ENCODE data around the gene HHATL. TPM values are rescaled to one million over a fixed set of nuclear protein-coding genes. Genes with fewer than 3 reads are reported as not detected.

The HHATL gene
- total and polyA plus RNA-seq, 2 of the 8 experiments (the other 6 are each of a cell fraction or from before 2014, with no cell fraction given): 0.18 TPM; not detected in 1

DNA sequence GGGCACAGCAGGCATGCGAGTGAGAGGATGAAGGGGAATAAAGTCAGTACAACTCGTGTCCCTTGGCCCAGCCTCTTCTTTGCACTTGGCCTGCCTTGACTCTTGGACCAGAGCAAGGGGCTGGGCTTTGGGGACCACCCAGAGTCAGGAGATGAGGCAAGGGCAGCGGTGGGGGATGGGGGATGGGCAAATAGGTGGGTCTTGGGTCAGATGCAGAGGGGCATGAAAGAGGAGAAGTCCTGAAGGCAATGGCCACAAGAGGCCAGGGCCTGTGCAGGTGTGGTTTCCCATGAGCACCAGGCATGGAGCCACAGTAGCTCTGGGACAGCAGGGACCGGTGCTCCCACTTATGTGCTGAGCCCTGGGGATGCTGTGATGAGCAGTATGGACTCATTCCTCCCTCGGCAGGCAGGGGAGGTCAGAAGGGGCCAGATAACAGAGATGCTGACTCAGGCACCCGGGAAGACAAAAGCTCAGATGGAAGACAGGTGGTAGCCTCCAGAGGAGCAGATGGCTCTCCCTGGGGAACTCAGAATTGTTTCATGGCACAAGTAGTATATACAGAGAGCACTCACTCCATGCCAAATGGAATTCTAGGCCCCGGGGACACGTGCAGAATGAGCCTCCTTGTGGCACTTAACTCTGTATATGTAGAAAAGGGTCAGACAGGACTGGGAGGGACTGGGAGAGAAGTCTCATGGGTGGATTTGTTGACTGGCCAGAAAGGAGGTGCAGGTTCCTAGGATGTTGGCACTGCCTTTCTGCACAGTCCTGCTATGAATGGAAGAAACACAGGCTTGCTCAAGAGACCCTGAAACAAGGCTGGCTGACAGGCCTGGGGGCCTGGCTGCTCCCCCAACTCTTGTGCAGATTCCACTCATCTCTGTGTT lies 34.8 kb downstream of the HHATL start:
- H3K56ac ChIP-seq (replicated peaks; ENCODE audit: insufficient read length, low read depth, low read length): no peak overlapping the region
- no peak overlapping the region for H3K4me2 ChIP-seq (ENCODE audit: insufficient read depth in 1 of 2, low read depth in 2 of 2, low read length in 2 of 2)
- H3K9ac ChIP-seq (replicated peaks in 1 of 4; ENCODE audit: extremely low read depth in 1 of 4, low read depth in 3 of 4, low read length in 3 of 4): no peak overlapping the region
- no peak overlapping the region for H2AFZ ChIP-seq (ENCODE audit: low read length)
- no peaks in the 10 kb centered on the region for H3K23me2 ChIP-seq (ENCODE audit: low read depth, low read length)
- H4K20me1 ChIP-seq (replicated peaks in 1 of 2; ENCODE audit: control insufficient read depth in 1 of 2, insufficient read depth in 2 of 2, low read length in 2 of 2): peaks cover 0 to 2% of the 10 kb centered on the region in 2 experiments
- peaks cover 0 to 2% (median 0%) of the 10 kb centered on the region in 4 experiments; a peak in 2 of 7 replicates for H3K27me3 ChIP-seq (replicated peaks in 1 of 4; ENCODE audit: control insufficient read depth in 3 of 4, extremely low read depth in 1 of 4, insufficient read depth in 3 of 4, low read length in 3 of 4)
- peak overlapping the region; percentile 32 for H3K4ac ChIP-seq (replicated peaks; ENCODE audit: insufficient read length, low read depth, low read length)
- H2BK120ac ChIP-seq (replicated peaks; ENCODE audit: low read depth, low read length): no peak overlapping the region
- no peak overlapping the region for H2BK20ac ChIP-seq (ENCODE audit: low read length)
- peak overlapping the region; percentile 5 for H4K91ac ChIP-seq (replicated peaks; ENCODE audit: insufficient read length, low read length)
- DNase-seq (ENCODE audit: low read depth in 1 of 2, low spot score in 2 of 2): no peak
- H3K79me1 ChIP-seq (ENCODE audit: low read depth, low read length): no peaks in the 10 kb centered on the region
- TF ChIP-seq POLR2A (IDR thresholded peaks at IDR 0.05; ENCODE audit: control extremely low read depth in 1 of 2, low read depth in 2 of 2, low read length in 2 of 2) (peak in 1 of 2 experiments; percentile 41; a peak in 2 of 3 replicates), KDM5A (IDR thresholded peaks at IDR 0.05; ENCODE audit: low read length) (no peak), MAFK (IDR thresholded peaks at IDR 0.05; ENCODE audit: low read depth, low read length) (0 out of 2 replicates have a peak, but pooled peaks have one; percentile 40)
- 0 out of 2 replicates have a peak overlapping the region, but pooled peaks have one; percentile 50 for H2BK15ac ChIP-seq (ENCODE audit: low read length)
- no peak overlapping the region for H3K4me3 ChIP-seq (ENCODE audit: extremely low read depth in 1 of 4, insufficient read depth in 2 of 4, low read depth in 3 of 4, low read length in 4 of 4)
- no peak overlapping the region for H2BK12ac ChIP-seq (ENCODE audit: low read depth, low read length)
- H3K79me2 ChIP-seq (ENCODE audit: control insufficient read depth in 1 of 2, insufficient read depth in 2 of 2, low read length in 2 of 2): no peaks in the 10 kb centered on the region
- WGBS, 2 experiments (ENCODE audit: extremely low coverage in 1 of 2, insufficient coverage in 1 of 2, insufficient read length in 1 of 2, insufficient replicate concordance in 2 of 2, low coverage in 1 of 2, low lambda C conversion rate in 2 of 2, missing lambda C conversion rate in 1 of 2): 83% methylated on average over 8 of the region's 8 CpGs; no CpG with 5 or more reads in 1 of the 2 experiments
- H3K9me3 ChIP-seq (ENCODE audit: insufficient read depth in 2 of 2, low read depth in 1 of 2, low read length in 1 of 2): 0 out of 4 replicates have a peak, but pooled peaks cover 0 to 2% of the 10 kb centered on the region in 2 experiments
- ChIA-PET CTCF (ENCODE audit: partially characterized antibody) (interaction anchor here (0.7 to 1.9 kb wide), 5 partner anchors 56 to 87 kb away, joined by 3 to 6 read pairs (median 4); partner anchors contain the start of gene NKTR), POLR2A (ENCODE audit: partially characterized antibody) (no interaction called here)
- FAIRE-seq: no peak
- H3K23ac ChIP-seq (ENCODE audit: insufficient read length): no peak overlapping the region
- no peak overlapping the region for H3K27ac ChIP-seq (ENCODE audit: low read depth, low read length)
- no peak overlapping the region for H3K18ac ChIP-seq (ENCODE audit: extremely low read depth, low read length)
- no peak overlapping the region for H4K8ac ChIP-seq (ENCODE audit: extremely low read depth, insufficient read depth, low read length)
- peaks cover 0 to 7% (median 0%) of the 10 kb centered on the region in 4 experiments; a peak in 2 of 7 replicates for H3K4me1 ChIP-seq (replicated peaks in 1 of 4; ENCODE audit: control insufficient read depth in 3 of 4, insufficient read depth in 4 of 4, low read length in 3 of 4)
- H4K5ac ChIP-seq (ENCODE audit: insufficient read length, low read depth, low read length): no peak overlapping the region
- no peak overlapping the region for H2BK5ac ChIP-seq (ENCODE audit: low read depth, low read length)
- no peaks in the 10 kb centered on the region for H3K36me3 ChIP-seq (ENCODE audit: control insufficient read depth in 2 of 4, insufficient read depth in 4 of 4, low read length in 3 of 4)
- no peak overlapping the region for H3K14ac ChIP-seq (ENCODE audit: insufficient read length)
- H2AK5ac ChIP-seq (ENCODE audit: low read depth, low read length): no peak overlapping the region
